ENCODE measurements around the gene LRP10. TPM values are rescaled to one million over a fixed set of nuclear protein-coding genes. Genes with fewer than 3 reads are reported as not detected.

LRP10 gene, protein sequence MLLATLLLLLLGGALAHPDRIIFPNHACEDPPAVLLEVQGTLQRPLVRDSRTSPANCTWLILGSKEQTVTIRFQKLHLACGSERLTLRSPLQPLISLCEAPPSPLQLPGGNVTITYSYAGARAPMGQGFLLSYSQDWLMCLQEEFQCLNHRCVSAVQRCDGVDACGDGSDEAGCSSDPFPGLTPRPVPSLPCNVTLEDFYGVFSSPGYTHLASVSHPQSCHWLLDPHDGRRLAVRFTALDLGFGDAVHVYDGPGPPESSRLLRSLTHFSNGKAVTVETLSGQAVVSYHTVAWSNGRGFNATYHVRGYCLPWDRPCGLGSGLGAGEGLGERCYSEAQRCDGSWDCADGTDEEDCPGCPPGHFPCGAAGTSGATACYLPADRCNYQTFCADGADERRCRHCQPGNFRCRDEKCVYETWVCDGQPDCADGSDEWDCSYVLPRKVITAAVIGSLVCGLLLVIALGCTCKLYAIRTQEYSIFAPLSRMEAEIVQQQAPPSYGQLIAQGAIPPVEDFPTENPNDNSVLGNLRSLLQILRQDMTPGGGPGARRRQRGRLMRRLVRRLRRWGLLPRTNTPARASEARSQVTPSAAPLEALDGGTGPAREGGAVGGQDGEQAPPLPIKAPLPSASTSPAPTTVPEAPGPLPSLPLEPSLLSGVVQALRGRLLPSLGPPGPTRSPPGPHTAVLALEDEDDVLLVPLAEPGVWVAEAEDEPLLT
- total RNA-seq: 35.1 TPM

DNA sequence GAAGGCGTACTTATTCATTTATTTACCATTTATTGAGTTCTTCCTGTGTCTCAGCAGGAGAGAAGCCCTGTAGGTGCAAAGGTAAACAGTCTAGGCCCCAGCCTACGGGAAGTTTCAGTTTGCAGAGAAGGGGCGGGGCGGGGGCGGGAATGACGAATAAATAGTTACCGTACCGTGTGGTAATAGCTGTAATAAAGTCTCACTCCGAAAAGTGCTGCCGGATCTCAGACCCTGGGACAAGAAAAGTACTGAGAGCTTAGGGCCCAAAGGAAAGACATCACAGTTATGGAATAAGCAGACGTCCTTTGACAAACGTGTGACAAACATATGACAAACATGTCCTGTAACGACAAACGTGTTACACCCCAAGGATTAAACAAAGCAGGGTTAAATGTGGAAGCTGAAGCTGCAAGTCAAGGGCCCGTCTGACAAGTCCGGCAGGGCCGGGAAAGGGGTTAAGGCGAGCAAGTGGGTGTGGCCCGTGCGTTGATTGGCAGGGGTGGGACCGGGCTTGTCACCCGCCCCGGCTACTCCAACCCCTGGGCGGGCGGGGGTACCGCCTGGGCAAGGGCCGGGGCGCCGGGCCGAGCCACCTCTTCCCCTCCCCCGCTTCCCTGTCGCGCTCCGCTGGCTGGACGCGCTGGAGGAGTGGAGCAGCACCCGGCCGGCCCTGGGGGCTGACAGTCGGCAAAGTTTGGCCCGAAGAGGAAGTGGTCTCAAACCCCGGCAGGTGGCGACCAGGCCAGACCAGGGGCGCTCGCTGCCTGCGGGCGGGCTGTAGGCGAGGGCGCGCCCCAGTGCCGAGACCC, at the start of gene LRP10:
Gene LRP10 (plus strand): TSS at position 517 of the 809 bp plus-strand sequence. CDS start 564 bp downstream, outside the sequence.

GRCh38 chr14:22829661-22830442, 41.7 kb upstream of the LRP10 start, which contains the start of gene MRPL52:
Gene MRPL52 (plus strand): TSS chr14:22829887. CDS start chr14:22829913, 26 bp downstream.

GRCh38 chr14:22836301-22837113, 35.0 kb upstream of the LRP10 start, which contains the start of gene MMP14:
Gene MMP14 (plus strand): TSS chr14:22836585. CDS start chr14:22836818, 233 bp downstream.

DNA sequence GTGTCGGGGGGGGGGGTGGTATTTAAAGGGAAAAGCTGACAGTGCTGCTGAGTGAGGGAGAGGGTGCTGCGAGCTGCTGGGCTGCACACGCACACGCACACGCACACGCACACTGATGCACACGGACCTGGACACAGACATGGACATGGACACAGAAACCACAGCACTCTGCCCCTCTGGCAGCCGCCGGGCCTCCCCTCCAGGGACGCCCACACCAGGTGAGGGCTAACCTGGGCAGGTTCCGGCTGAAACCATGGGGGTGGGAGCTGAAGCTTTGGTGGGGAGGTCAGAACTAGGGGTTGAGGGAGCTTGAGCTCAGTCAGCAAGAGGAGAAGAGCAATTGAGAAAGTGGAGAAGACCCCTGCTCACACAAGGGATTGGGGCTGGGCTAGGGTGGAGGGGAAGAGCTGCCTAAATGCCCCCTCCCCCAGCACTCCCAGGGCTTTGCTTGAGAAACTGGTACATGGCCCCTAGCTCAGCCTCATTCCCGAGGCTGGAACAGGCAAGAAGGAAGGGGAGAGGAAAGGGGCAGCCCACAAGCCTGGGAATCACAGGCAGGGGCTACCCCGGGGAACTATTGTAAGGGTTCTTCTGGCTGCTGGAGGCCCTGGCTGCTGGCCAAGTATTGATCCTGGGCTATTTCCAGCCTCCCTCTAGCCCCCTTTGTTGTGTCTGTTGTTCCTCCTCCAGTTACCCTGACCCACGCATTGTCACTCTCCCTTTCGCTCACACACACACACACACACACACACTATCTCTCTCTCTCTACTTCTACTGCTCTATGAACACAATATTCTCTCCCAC, 11.8 kb downstream of the LRP10 start, which contains the start of gene REM2:
Gene REM2 (plus strand): TSS at position 50 of the 804 bp plus-strand sequence. CDS start 66 bp downstream, at position 116.

DNA sequence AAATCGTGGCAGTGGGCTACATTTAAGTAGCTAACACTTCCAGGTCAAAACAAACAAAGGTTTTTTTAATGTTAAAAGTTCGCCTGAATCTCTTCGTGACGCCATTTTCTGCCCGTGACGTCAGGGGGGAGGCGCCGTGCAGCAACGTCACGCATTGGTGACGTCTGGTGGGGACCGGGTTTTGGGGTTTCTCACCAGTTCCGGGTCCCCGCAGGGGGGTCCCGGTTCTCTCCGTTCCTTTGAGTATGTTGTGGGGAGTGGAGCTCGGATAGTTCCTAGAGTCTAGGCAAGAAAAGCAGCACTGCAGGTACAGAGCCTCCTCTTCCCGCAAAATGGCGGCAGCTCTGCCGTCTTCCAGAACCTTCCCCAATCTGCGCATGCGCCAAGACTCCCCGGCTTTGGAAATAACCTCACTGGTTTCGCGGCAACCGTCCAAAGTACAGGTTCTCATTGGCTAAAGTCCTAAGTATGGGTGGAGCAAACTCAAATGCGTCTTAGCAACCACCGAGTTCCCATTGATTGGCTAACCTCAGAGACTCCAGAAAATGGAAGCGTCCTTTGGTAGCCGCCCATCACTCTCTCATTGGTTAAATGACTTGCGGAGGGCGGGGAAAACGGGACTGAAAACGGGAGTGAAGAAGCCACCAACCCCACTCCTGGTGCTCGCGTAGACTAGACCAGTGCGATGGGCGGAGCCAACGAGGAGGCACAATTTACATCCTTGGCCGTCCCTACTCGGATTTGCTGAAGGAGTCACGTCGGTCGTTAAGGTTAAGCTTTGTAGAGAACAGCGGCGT, 47.5 kb downstream of the LRP10 start, which contains the start of gene RBM23:
Gene RBM23 (minus strand): TSS at position 346 of the 797 bp plus-strand sequence.

GRCh38 chr14:22929104-22929960, 57.8 kb downstream of the LRP10 start, which contains the start of gene PRMT5:
Gene PRMT5 (minus strand): TSS chr14:22929376. CDS start chr14:22929361, 15 bp downstream.

Other genes starting within 250 kb of the LRP10 start
- gene OR6J1, start 227.4 kb upstream of the LRP10 start, total RNA-seq: not detected
- gene OXA1L, start 105.1 kb upstream of the LRP10 start, total RNA-seq: 54.7 TPM
- 4.1 TPM for gene SLC7A7, start 56.3 kb upstream of the LRP10 start, total RNA-seq
- 36.0 TPM for gene MRPL52, start 41.9 kb upstream of the LRP10 start, total RNA-seq
- 148 TPM for gene MMP14, start 35.2 kb upstream of the LRP10 start, total RNA-seq
- 2.0 TPM for gene REM2, start 11.5 kb downstream of the LRP10 start, total RNA-seq
- gene RBM23, start 47.4 kb downstream of the LRP10 start, total RNA-seq: 648 TPM
- gene PRMT5, start 57.6 kb downstream of the LRP10 start, total RNA-seq: 56.5 TPM
- gene HAUS4, start 85.3 kb downstream of the LRP10 start, total RNA-seq: 41.9 TPM
- gene AJUBA, start 110.8 kb downstream of the LRP10 start, total RNA-seq: 32.0 TPM
- 14.9 TPM for gene C14orf93, start 138.4 kb downstream of the LRP10 start, total RNA-seq
- 137 TPM for gene PSMB5, start 163.2 kb downstream of the LRP10 start, total RNA-seq
- not detected for gene PSMB11, start 170.5 kb downstream of the LRP10 start, total RNA-seq
- 17.0 TPM for gene CDH24, start 185.8 kb downstream of the LRP10 start, total RNA-seq
- gene ACIN1, start 223.4 kb downstream of the LRP10 start, total RNA-seq: 155 TPM
- 15.8 TPM for gene C14orf119, start 223.8 kb downstream of the LRP10 start, total RNA-seq
- gene CIROP, start 233.2 kb downstream of the LRP10 start, total RNA-seq: not detected
- gene CEBPE, start 247.5 kb downstream of the LRP10 start, total RNA-seq: not detected

Measured in camera-type eye (tissue), 1 donor.